GM18499 (cell line): ENCODE measurements around the gene VTI1A.
"Not testable (repeated sequence)": the region's sequence is repeated elsewhere in the genome, so short reads cannot be mapped to it uniquely, and the experiment has no call there.

Source experiments
- ATAC-seq: cut with Tn5 transposase; IDR thresholded peaks from one replicate; pipeline ENCODE4 v1.9.1; 2021; ENCODE audit warnings: moderate number of reproducible peaks; ENCODE audit not compliant: insufficient read depth, unreplicated experiment

Gene VTI1A

GRCh38 chr10:112583236-112583939 lies 136.4 kb downstream of the VTI1A start:
- ATAC-seq, result no peak

GRCh38 chr10:112584276-112584675 lies 137.3 kb downstream of the VTI1A start:
- no peak for ATAC-seq

- no peak for ATAC-seq
These were observed 138.1 kb downstream of the VTI1A start for GRCh38 chr10:112585126-112585525.

- ATAC-seq, result no peak
These were observed 138.9 kb downstream of the VTI1A start for GRCh38 chr10:112585960-112586359.

GRCh38 chr10:112587729-112588128 lies 140.7 kb downstream of the VTI1A start:
- ATAC-seq, result no peak

- ATAC-seq, result no peak
These were observed 141.4 kb downstream of the VTI1A start for GRCh38 chr10:112588225-112588990.

- no peak for ATAC-seq
These were observed 142.1 kb downstream of the VTI1A start for GRCh38 chr10:112589081-112589480.

GRCh38 chr10:112590786-112591185 lies 143.8 kb downstream of the VTI1A start:
- ATAC-seq, result not testable (repeated sequence)

- ATAC-seq, result no peak
These were observed 146.0 kb downstream of the VTI1A start for GRCh38 chr10:112593023-112593422.

- no peak for ATAC-seq
These were observed 154.4 kb downstream of the VTI1A start for GRCh38 chr10:112601214-112602090.

GRCh38 chr10:112603062-112603461 lies 156.0 kb downstream of the VTI1A start:
- no peak for ATAC-seq

- ATAC-seq, result no peak
These were observed 158.0 kb downstream of the VTI1A start for GRCh38 chr10:112605063-112605462.

- ATAC-seq, result no peak
These were observed 160.5 kb downstream of the VTI1A start for GRCh38 chr10:112607506-112607905.

- ATAC-seq, result no peak
These were observed 166.6 kb downstream of the VTI1A start for GRCh38 chr10:112613620-112614019.

- no peak for ATAC-seq
These were observed 167.1 kb downstream of the VTI1A start for GRCh38 chr10:112614072-112614471.

GRCh38 chr10:112614586-112614985 lies 167.6 kb downstream of the VTI1A start:
- ATAC-seq, result no peak

GRCh38 chr10:112615269-112615668 lies 168.3 kb downstream of the VTI1A start:
- ATAC-seq, result no peak

- ATAC-seq, result no peak
These were observed 169.6 kb downstream of the VTI1A start for GRCh38 chr10:112616647-112617046.

- ATAC-seq, result no peak
These were observed 171.8 kb downstream of the VTI1A start for GRCh38 chr10:112618814-112619213.

- ATAC-seq, result no peak
These were observed 172.5 kb downstream of the VTI1A start for GRCh38 chr10:112619556-112619955.

GRCh38 chr10:112622786-112623185 lies 175.8 kb downstream of the VTI1A start:
- ATAC-seq, result no peak
